Stimulated activated CD8-positive, alpha-beta memory T cell treated with anti-CD3 and anti-CD28 coated beads, Interleukin-4, amount 100 ng/mL, for 4 hours (primary cell): Measurements from ENCODE around the gene PCBP3.
"Not testable (repeated sequence)": the region's sequence is repeated elsewhere in the genome, so short reads cannot be mapped to it uniquely, and the experiment has no call there.

Experiments
- DNase-seq, 2 donors: peaks; one replicate each; pipeline ENCODE4 v3.0.0-alpha.2; 2020; ENCODE audit warnings: low read depth in 2 of 2, low spot score in 1 of 2

The PCBP3 gene

DNA sequence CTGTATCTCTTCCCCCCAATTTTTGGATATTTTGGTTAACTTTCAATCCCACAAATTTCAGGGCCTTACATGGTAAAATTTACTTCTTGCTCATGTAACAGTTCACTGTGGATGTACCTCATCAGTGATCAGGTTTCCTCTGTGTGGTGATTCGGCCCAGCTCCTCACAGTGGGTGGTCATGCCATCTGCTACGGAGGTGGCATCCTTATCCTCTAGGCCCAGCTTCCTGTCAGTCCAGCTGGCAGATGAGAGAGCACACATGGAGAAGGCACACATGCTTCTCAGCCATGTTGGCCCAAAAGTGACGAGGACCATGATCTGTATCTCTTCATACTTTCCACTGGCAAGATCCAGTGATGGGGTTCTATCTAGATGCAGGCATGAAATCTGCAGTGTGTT, 27.2 kb downstream of the PCBP3 start:
- DNase-seq, result no peak

GRCh38 chr21:45678790-45679189, 35.3 kb downstream of the PCBP3 start:
- DNase-seq, result not testable (repeated sequence)

DNA sequence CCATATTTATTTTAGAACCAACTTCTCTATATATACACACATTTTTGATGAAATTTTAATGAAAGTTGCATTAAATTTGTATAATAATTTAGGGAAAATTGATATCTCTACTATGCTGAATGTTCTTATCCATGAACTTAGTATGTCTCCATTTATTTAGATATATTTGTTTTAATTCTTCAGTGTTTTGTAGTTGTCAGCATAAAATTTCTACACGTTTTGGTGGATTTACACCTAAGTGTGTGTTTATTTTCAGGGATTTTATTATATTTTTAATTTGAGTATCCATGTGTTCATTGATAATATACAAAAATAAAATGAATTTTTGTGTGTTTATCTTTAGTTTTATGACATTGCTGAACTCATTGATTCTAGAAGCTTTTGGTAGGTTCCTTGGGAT, 36.7 kb downstream of the PCBP3 start:
- no peak for DNase-seq

DNA sequence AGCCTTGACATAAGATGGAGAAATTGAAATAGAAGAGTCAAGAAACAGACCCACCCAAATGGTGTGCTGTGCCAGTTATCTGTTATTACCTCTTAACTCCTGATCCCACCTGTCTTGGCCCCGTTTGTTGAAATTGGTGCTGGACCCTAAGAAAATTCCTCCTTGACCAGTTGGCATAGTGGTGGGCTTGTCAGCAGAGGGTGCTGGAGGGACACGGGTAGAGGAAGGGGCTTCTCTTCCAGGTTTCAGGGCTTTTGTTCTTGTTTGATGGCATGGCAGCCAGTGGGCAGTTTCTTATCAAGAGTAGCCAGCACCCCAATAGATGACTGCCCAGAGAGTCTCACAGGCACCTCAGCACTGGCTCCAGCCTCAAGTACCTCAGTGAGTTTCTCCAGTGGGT, 51.6 kb downstream of the PCBP3 start:
- no peak for DNase-seq

- DNase-seq, result no peak
These were observed 55.1 kb downstream of the PCBP3 start for GRCh38 chr21:45698493-45699184.

- DNase-seq, result no peak
These were observed 55.9 kb downstream of the PCBP3 start for GRCh38 chr21:45699251-45699942.

GRCh38 chr21:45699966-45700365, 56.4 kb downstream of the PCBP3 start:
- DNase-seq, result no peak

- no peak for DNase-seq
These were observed 56.9 kb downstream of the PCBP3 start for GRCh38 chr21:45700461-45700860.

GRCh38 chr21:45704311-45705108, 61.0 kb downstream of the PCBP3 start:
- DNase-seq, result no peak

GRCh38 chr21:45706299-45706698, 62.8 kb downstream of the PCBP3 start:
- DNase-seq, result no peak

DNA sequence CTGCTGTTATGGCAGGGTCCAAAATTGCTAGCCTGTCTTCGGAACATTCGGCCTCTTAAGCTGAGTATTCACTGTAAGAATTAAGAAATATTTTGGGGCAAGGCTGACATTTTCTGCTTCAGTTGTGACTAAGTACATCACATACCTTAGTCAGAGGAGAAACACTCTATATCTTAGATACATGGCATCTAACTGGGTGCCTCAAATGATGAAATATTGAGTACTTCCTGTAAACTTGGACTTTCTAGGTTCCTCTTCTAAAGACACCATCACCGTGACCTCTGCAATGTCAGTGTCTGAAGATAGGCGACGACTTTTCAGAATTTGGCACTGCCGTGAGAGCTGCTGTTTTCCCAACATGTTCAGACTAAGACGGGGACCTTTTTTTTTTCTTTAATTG, 65.6 kb downstream of the PCBP3 start:
- no peak for DNase-seq

DNA sequence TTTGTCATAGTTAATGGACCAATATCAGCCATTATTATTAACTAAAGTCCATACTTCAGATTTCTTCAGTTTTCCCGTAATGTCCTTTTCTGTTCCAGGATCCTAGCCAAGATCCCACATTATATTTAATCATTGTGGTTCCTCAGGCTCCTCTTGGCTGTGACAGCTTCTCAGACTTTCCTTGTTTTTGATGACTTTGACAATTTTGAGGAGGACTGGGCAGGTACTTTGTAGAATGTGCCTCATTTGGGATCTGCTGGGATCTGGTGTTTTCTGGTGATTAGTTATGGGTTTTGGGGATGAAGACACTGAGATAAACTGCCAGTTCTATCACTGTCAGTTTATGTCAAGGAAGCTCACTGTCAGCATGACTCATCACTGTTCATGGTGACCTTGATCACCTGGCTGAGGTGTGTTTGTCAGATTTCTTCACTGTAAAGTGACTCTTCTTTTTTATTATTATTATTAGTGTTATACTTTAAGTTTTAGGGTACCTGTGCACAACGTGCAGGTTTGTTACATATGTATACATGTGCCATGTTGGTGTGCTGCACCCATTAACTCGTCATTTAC, 66.3 kb downstream of the PCBP3 start:
- no peak for DNase-seq

DNA sequence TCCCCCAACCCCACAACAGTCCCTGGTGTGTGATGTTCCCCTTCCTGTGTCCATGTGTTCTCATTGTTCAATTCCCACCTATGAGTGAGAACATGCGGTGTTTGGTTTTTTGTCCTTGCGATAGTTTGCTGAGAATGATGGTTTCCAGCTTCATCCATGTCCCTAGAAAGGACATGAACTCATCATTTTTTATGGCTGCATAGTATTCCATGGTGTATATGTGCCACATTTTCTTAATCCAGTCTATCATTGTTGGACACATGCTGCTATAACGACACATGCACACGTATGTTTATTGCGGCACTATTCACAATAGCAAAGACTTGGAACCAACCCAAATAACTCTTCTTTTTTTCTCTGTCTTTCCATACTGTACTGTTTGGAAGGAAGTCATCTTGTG, 66.8 kb downstream of the PCBP3 start:
- not testable (repeated sequence) for DNase-seq

DNA sequence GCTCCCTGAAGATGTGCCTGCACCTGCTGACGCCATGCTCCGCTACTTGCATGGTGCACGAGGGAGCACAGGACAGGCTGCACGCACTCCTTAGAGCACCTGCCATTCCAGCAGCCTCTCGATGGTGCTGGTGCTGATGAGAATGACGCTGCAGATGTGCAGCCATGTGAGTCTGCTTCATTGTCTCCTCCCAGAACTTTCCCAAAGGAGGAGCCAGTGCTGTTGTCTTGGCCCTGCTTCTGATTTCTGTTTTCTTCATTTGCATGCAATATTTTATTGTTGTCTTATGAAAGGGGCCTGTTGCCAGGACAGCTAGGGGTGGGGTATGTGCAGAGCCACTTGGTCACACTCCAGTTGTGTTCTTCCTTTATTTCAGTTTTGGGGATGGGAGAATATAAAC, 70.1 kb downstream of the PCBP3 start:
- no peak for DNase-seq

- DNase-seq, result no peak
These were observed 71.9 kb downstream of the PCBP3 start for GRCh38 chr21:45715441-45715840.

- DNase-seq, result no peak
These were observed 74.9 kb downstream of the PCBP3 start for GRCh38 chr21:45718413-45718812.

GRCh38 chr21:45719177-45719802, 75.8 kb downstream of the PCBP3 start:
- no peak for DNase-seq

- DNase-seq, result not testable (repeated sequence)
These were observed 76.7 kb downstream of the PCBP3 start for GRCh38 chr21:45720204-45720603.

DNA sequence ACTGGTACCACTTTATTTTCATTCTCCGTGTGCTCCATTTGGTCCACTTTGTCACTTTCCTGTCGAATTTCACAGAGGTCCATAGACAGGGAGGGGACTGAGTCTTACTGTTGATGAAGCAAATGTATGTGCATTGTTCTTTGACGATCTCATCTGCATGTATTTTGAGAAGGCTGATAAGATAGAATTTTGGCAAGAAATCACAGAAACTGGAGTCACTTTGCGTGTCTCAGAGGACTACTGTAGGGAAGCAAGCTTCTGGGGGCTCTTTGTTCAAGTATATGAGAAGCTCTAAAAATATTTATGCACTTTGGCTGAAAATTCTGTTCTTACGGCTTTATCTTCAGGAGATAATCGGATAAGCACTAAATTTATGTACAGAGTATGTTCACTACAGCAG, 78.1 kb downstream of the PCBP3 start:
- no peak for DNase-seq

- no peak for DNase-seq
These were observed 79.8 kb downstream of the PCBP3 start for GRCh38 chr21:45723049-45723958.
